Measurements from ENCODE around the gene WDFY4.

WDFY4 gene

DNA sequence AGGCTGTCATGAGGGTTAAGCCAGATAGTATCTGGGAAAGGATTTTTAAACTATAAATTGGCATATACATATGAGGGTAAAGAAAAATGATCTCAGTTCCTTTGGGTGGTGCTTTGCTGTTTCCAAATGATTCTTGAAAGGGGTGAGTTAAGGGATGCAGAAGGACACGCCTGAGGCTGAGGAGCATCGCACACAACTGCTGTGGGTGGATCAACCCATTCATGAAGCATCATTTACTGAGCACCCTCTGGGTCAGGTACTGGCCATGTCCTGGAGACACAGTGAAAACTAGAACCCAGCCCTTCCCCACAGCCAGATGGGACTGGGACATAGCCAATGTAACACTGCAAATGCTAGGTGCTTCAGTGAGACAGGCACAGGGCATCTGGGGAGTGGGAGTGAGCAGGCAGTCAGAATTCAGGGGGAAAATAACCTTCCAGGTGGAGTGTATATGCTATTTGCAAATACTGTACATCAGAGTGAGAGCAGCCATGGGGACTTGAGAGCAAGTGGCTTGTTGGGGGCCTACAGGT is 112.1 kb downstream of the WDFY4 start:
- Histone ChIP-seq H3K4me1 (ENCODE audit: low read depth, poor library complexity, severe bottlenecking) (no peaks in the 10 kb centered on the region), H3K27ac (no peak overlapping the region), H3K4me2 (no peak overlapping the region), H4K20me1 (ENCODE audit: insufficient read depth) (no peaks in the 10 kb centered on the region), H3K27me3 (ENCODE audit: insufficient read depth, low read depth) (no peaks in the 10 kb centered on the region), H3K79me2 (ENCODE audit: insufficient read depth, low read depth) (no peaks in the 10 kb centered on the region), H3K4me3 (IDR thresholded peaks at IDR 0.05; ENCODE audit: insufficient read depth, low read depth, low read length) (no peak overlapping the region), H3K36me3 (ENCODE audit: insufficient read depth) (no peaks in the 10 kb centered on the region), H2AFZ (ENCODE audit: low read depth) (no peak overlapping the region), H3K9ac (no peak overlapping the region)
- TF ChIP-seq, protein P1, sequence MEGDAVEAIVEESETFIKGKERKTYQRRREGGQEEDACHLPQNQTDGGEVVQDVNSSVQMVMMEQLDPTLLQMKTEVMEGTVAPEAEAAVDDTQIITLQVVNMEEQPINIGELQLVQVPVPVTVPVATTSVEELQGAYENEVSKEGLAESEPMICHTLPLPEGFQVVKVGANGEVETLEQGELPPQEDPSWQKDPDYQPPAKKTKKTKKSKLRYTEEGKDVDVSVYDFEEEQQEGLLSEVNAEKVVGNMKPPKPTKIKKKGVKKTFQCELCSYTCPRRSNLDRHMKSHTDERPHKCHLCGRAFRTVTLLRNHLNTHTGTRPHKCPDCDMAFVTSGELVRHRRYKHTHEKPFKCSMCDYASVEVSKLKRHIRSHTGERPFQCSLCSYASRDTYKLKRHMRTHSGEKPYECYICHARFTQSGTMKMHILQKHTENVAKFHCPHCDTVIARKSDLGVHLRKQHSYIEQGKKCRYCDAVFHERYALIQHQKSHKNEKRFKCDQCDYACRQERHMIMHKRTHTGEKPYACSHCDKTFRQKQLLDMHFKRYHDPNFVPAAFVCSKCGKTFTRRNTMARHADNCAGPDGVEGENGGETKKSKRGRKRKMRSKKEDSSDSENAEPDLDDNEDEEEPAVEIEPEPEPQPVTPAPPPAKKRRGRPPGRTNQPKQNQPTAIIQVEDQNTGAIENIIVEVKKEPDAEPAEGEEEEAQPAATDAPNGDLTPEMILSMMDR (conservative IDR thresholded peaks at IDR 0.05; ENCODE audit: low read depth, low read length), result no peak

DNA sequence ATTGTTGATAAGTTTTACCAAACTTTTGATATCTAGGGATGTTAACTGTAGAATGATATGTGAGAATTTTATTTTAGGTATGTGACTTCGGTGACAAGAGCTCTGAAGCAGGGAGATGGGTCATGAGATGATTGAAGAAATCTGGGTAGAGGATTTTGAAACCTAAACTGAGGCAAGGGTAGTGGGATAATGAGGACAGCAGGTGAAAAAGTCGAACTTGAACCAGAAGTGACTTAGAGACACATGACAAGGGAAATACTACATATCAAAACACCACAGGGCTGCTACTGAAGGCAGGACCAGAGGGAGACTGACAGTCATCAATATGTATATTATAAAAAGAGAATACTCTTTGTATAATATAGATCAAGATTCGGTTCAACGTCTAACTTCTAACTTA is 113.2 kb downstream of the WDFY4 start:
- Histone ChIP-seq H4K20me1 (ENCODE audit: insufficient read depth) (no peaks in the 10 kb centered on the region), H3K4me1 (ENCODE audit: low read depth, poor library complexity, severe bottlenecking) (no peaks in the 10 kb centered on the region), H3K4me2 (no peak overlapping the region), H3K9ac (no peak overlapping the region), H3K27ac (no peak overlapping the region), H2AFZ (ENCODE audit: low read depth) (no peak overlapping the region), H3K79me2 (ENCODE audit: insufficient read depth, low read depth) (no peaks in the 10 kb centered on the region), H3K4me3 (IDR thresholded peaks at IDR 0.05; ENCODE audit: insufficient read depth, low read depth, low read length) (no peak overlapping the region), H3K36me3 (ENCODE audit: insufficient read depth) (no peaks in the 10 kb centered on the region), H3K27me3 (ENCODE audit: insufficient read depth, low read depth) (no peaks in the 10 kb centered on the region)
- TF ChIP-seq, protein P1 (conservative IDR thresholded peaks at IDR 0.05; ENCODE audit: low read depth, low read length), result no peak

DNA sequence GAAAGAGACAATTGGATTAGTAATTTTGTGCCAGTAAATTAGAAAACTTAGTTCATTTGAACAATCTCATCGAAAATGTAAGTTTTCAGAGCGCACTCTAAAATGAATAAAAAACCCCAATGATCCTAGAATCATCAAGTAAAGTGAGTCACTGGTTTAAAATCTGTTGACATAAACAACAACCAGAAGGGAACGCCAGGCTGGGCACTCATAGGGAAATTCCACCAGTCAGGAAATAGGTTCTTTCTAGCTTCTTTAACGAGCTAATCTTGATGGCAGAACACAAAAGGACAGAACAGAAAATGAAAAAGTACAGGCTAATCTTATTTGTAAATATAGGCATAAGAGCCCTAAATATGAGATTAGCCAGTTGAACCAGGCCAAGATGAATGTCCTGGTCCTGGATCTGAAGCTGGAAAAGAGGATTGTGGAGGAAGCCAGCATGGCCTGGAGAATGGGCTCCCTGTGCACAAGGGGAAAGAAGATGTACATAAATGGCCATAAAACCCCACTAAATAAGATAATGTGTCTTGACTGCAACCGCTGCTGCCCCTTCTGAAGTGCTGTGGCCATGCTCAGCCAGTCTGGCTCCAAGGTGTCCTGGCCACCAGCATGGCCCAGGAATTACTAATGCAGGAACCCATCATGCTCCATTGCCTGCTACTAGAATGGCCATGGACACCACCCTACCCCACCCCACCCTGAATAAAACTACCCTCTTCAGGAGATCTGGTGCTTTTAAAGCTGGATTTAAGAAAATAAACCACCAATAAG is 114.0 kb downstream of the WDFY4 start:
- Histone ChIP-seq H2AFZ (ENCODE audit: low read depth) (no peak overlapping the region), H3K36me3 (ENCODE audit: insufficient read depth) (no peaks in the 10 kb centered on the region)

DNA sequence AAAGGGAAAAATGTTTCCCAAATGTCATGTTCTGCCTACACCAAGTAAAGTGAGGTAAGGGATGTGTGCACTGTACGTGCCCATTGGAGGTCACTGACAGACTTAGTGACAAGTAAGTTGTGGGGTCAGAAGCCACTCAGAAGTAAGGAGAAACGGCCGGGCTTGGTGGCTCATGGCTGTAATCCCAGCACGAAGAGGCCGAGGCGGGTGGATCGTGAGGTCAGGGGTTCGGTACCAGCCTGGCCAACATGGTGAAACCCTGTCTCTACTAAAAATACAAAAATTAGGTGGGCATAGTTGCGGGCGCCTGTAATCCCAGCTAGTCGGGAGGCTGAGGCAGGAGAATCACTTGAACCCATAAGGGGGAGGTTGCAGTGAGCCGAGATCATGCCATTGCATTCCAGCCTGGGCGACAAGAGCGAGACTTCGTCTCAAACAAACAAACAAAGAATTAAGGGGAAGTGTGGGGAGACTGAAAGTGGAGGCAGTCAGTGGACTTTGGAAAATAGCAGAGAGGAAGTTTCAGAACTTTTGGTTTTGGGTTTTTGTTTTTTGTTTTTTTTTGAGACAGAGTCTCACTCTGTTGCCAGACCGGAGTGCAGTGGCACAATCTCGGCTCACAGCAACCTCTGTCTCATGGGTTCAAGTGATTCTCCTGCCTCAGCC is 114.8 kb downstream of the WDFY4 start:
- H3K27ac ChIP-seq, result no peak overlapping the region
- no peaks in the 10 kb centered on the region for H3K4me1 ChIP-seq (ENCODE audit: low read depth, poor library complexity, severe bottlenecking)
- H3K4me2 ChIP-seq, result no peak overlapping the region
- no peaks in the 10 kb centered on the region for H3K36me3 ChIP-seq (ENCODE audit: insufficient read depth)
- no peaks in the 10 kb centered on the region for H3K27me3 ChIP-seq (ENCODE audit: insufficient read depth, low read depth)
- no peak overlapping the region for H3K4me3 ChIP-seq (IDR thresholded peaks at IDR 0.05; ENCODE audit: insufficient read depth, low read depth, low read length)
- peak overlapping the region; percentile 41; the same call in 1 of the 2 replicates for H2AFZ ChIP-seq (ENCODE audit: low read depth)
- H4K20me1 ChIP-seq (ENCODE audit: insufficient read depth), result no peaks in the 10 kb centered on the region
- H3K79me2 ChIP-seq (ENCODE audit: insufficient read depth, low read depth), result no peaks in the 10 kb centered on the region
- TF ChIP-seq, protein P1 (conservative IDR thresholded peaks at IDR 0.05; ENCODE audit: low read depth, low read length), result no peak
- H3K9ac ChIP-seq, result no peak overlapping the region

More for the DNA sequence above, 114.0 kb downstream of the WDFY4 start:
- no peaks in the 10 kb centered on the region for H3K27me3 ChIP-seq (ENCODE audit: insufficient read depth, low read depth)
- no peaks in the 10 kb centered on the region for H3K79me2 ChIP-seq (ENCODE audit: insufficient read depth, low read depth)
- H3K9ac ChIP-seq, result no peak overlapping the region
- H3K4me2 ChIP-seq, result no peak overlapping the region
- TF ChIP-seq, protein P1 (conservative IDR thresholded peaks at IDR 0.05; ENCODE audit: low read depth, low read length), result no peak
- H3K4me3 ChIP-seq (IDR thresholded peaks at IDR 0.05; ENCODE audit: insufficient read depth, low read depth, low read length), result no peak overlapping the region
- H4K20me1 ChIP-seq (ENCODE audit: insufficient read depth), result no peaks in the 10 kb centered on the region
- no peaks in the 10 kb centered on the region for H3K4me1 ChIP-seq (ENCODE audit: low read depth, poor library complexity, severe bottlenecking)
- no peak overlapping the region for H3K27ac ChIP-seq

Measured in KMS-11 (cell line).